Left ventricle myocardium inferior (tissue), 1 donor: ENCODE measurements around the gene RIPOR3. TPM values are rescaled to one million over a fixed set of nuclear protein-coding genes. Genes with fewer than 3 reads are reported as not detected.

Source experiments
- DNase-seq: peaks from one replicate; pipeline ENCODE4 v3.0.0-alpha.2; 2020
- H3K27ac ChIP-seq: fragments of 200-600 bp; replicated peaks from 2 replicates; pipeline ENCODE4 v1.8.0; 2021
- H3K27me3 ChIP-seq: fragments of 200-600 bp; 2 replicates; pipeline ENCODE4 v1.8.0; 2021; ENCODE audit warnings: low read depth
- H3K36me3 ChIP-seq: fragments of 200-600 bp; 2 replicates; pipeline ENCODE4 v1.8.0; 2021
- H3K4me1 ChIP-seq: fragments of 200-600 bp; 2 replicates; pipeline ENCODE4 v1.8.0; 2021
- H3K4me3 ChIP-seq: fragments of 200-600 bp; 2 replicates; pipeline ENCODE4 v1.8.0; 2021; ENCODE audit warnings: mild to moderate bottlenecking, moderate library complexity
- H3K9me3 ChIP-seq: fragments of 200-600 bp; replicated peaks from 2 replicates; pipeline ENCODE4 v1.8.0; 2021
- intact Hi-C: fragments of 100-400 bp; cut with micrococcal nuclease; formaldehyde crosslinking; loops from one replicate; pipeline ENCODE4 v1.11.0; 2022
- total RNA-seq: library from RNA; stranded (reverse); fragmentation: NEBNext Ultra II Directional; extraction: Animal tissue kit (Norgen Biotek cat#: 25700); gene quantifications from one replicate; pipeline ENCODE4 v1.2.1, GENCODE V29; 2021
- TF ChIP-seq, protein P1 (sequence below): fragments of 200-600 bp; IDR thresholded peaks from 2 replicates; pipeline ENCODE4 v1.8.0; 2021; ENCODE audit warnings: antibody characterized with exemption, mild to moderate bottlenecking, borderline replicate concordance
- donor health status: DM: no; HTN: yes; CAD: no; lungs with severe emphysema.

The RIPOR3 gene
- total RNA-seq, 1 donor from 2014 or later, result 6.5 TPM

DNA sequence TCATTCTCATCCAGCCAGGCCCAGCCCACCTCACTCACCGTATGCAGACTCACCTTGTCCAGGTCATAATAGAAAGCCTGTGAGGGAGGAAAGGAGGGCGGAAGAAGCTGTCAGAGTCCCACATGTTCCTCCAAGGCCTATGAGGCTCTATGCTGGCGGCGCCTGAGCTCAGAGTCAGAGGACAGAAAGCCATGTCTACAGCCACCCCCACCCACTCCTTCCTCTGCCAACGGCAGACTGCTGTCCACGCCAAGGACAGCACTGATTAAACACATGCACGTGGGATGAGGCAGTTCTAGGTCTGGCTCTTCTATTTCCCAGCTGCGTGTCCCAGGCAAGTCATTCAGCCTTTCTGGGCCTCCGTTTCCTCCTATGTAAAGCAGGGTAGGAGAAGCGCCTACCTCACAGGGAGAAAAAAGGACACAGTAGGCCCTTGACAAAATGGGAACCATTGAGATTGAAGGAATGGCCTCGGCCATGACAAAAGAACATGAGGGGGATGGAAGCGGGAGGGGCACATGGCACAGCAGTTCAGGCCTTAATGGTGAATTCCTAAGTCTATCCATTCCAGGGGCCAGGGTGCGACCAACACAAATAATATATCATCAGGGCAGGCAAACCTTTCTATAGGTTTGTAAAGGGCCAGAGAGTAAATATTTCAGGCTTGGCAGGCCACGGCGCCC is 80.1 kb downstream of the RIPOR3 start:
- Histone ChIP-seq H3K4me1 (peaks cover 10% of the 10 kb centered on the region), H3K27ac (peak overlapping the region; percentile 33), H3K4me3 (no peak overlapping the region), H3K27me3 (no peaks in the 10 kb centered on the region), H3K36me3 (no peaks in the 10 kb centered on the region), H3K9me3 (no peaks in the 10 kb centered on the region)
- intact Hi-C loops, result no loop called here
- peak; percentile 39 for DNase-seq
- TF ChIP-seq, protein P1, sequence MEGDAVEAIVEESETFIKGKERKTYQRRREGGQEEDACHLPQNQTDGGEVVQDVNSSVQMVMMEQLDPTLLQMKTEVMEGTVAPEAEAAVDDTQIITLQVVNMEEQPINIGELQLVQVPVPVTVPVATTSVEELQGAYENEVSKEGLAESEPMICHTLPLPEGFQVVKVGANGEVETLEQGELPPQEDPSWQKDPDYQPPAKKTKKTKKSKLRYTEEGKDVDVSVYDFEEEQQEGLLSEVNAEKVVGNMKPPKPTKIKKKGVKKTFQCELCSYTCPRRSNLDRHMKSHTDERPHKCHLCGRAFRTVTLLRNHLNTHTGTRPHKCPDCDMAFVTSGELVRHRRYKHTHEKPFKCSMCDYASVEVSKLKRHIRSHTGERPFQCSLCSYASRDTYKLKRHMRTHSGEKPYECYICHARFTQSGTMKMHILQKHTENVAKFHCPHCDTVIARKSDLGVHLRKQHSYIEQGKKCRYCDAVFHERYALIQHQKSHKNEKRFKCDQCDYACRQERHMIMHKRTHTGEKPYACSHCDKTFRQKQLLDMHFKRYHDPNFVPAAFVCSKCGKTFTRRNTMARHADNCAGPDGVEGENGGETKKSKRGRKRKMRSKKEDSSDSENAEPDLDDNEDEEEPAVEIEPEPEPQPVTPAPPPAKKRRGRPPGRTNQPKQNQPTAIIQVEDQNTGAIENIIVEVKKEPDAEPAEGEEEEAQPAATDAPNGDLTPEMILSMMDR, result no peak

DNA sequence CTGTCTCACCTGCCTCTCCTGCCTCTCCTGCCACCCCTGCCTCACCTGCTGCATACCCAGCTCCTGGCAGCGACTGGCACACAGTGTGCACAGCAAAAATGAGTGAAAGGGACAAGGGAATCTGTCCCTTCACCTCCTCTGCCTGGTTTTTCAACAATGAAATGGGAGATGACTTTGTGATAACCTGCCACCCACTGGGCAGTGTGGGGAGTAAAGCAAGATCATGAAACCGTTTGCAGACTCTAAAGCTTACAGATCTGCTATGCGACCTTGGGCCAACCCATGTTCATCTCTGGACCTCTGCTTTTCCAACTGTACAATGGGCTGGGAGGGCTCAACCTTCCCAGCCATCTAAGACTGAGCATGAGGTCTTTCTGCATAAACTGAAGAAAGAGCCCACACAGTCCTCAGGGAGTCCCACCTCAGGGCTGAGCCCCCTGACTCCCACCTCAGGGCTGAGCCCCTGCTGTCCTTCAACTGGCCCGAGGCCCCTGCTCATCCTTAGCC is 81.1 kb downstream of the RIPOR3 start:
- Histone ChIP-seq H3K27me3 (no peaks in the 10 kb centered on the region), H3K4me1 (peaks cover 10% of the 10 kb centered on the region), H3K9me3 (no peaks in the 10 kb centered on the region), H3K4me3 (no peak overlapping the region), H3K27ac (no peak overlapping the region), H3K36me3 (no peaks in the 10 kb centered on the region)
- TF ChIP-seq, protein P1, result no peak
- no peak for DNase-seq
- intact Hi-C loops, result no loop called here

DNA sequence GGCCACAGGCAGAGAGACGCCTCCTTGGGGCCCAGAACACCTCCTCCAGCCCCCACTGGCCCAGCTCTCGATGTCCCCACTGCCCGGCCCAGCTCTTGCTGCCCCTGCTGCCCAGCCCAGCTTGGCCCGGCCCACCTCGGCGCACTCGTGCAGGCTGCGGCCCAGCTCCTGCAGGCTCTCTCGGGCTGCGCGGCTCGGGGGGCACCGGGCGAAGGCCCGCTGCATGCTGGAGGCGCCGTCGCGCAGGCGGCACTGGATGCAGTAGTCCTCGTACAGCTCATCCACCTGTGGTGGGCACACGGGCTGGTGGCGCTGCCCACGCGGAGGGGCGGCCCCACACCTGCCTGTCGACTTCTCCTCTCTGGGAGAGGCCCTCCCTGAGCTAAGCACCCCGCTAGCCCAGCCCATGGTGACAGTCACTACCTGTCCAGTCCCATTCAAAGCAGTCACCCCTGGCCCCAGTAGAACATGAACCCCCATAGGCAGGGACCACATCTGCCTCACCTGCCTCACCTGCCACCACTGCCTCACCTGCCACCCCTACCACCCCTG is 81.8 kb downstream of the RIPOR3 start:
- Histone ChIP-seq H3K27ac (no peak overlapping the region), H3K4me1 (peaks cover 10% of the 10 kb centered on the region), H3K36me3 (no peaks in the 10 kb centered on the region), H3K9me3 (no peaks in the 10 kb centered on the region), H3K27me3 (no peaks in the 10 kb centered on the region), H3K4me3 (no peak overlapping the region)
- intact Hi-C loops, result no loop called here
- no peak for DNase-seq
- TF ChIP-seq, protein P1, result no peak

DNA sequence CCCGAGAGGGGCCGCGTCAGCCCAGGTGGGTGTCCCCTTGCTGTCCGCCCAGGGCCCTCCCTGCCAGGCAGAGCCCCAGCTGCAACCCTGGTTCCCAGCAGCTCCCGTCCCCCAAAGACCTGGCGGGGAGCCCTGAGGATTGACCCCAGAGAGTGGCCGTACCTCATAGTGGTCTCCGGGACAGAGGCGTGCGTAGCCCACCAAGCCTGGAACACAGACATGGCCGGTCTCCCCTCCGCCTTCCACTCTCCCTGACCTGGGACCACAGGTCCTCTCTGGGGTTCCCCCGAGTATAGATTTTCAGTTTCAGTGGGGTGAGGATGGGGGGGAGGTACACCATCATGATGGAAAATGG is 82.6 kb downstream of the RIPOR3 start:
- no peak overlapping the region for H3K27ac ChIP-seq
- no peaks in the 10 kb centered on the region for H3K9me3 ChIP-seq
- TF ChIP-seq, protein P1, result no peak
- H3K4me1 ChIP-seq, result peaks cover 10% of the 10 kb centered on the region
- intact Hi-C loops, result no loop called here
- no peaks in the 10 kb centered on the region for H3K27me3 ChIP-seq
- no peaks in the 10 kb centered on the region for H3K36me3 ChIP-seq
- H3K4me3 ChIP-seq, result no peak overlapping the region
- DNase-seq, result no peak

DNA sequence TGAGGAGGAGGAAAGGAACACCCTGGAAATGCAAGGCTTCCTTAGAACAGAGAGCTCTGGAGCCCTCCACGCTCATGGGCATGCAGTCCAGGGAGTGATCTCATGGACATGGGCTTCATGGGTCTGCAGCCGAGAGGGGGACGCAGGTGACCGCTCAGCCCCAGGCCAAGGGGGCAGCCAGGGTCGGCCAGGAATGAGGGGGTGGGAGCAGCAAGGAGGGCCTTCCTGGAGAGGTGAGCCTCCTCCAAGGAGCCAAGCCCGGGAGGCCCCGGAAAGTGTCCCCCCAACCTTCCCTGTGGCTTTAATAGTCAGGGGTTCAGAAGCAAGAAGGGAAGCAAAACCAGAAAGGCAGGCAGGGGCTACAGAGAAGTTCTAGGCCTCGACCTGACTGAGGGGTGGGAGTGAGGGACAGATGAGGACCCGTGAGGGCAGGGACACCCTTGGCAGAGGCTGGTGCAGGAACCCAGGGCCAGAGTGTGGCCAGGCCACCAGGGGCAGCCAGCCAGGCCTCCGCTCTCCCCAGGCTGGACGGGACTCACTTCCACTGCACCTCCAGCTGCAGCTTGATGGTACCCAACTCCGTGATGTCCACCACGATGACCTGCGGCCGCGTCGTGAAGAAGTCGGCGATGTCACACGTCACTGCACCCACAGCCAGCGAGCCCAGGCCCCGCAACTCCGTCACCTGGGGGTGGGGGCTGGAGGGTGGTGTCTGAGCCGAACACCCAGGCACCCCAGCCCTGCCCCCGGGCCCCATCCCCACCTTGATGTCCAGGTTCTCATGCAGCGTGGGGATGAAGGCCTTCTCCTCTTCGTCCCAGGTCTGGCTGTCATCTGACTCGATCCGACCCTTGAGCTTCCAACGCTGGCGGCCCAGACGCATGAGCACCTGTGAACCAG is 83.2 kb downstream of the RIPOR3 start:
- no peak for DNase-seq
- no peak overlapping the region for H3K4me3 ChIP-seq
- no peaks in the 10 kb centered on the region for H3K9me3 ChIP-seq
- H3K36me3 ChIP-seq, result no peaks in the 10 kb centered on the region
- H3K27me3 ChIP-seq, result no peaks in the 10 kb centered on the region
- H3K27ac ChIP-seq, result no peak overlapping the region
- H3K4me1 ChIP-seq, result peaks cover 10% of the 10 kb centered on the region
- intact Hi-C loops, result no loop called here
- TF ChIP-seq, protein P1, result no peak
